GM18951 (cell line): ENCODE data around the gene SCLY.

Experiments used
- POLR2A ChIP-seq: IDR thresholded peaks from 4 replicates; pipeline ENCODE4 v1.6.1; 2011; ENCODE audit warnings: mild to moderate bottlenecking; ENCODE audit not compliant: insufficient read length, insufficient read depth; ENCODE audit errors: extremely low read depth
- in situ Hi-C: fragments of 300-500 bp; cut with MboI; formaldehyde crosslinking; loops from one replicate; pipeline ENCODE4 v1.12.0; 2022; ENCODE audit warnings: low sequenced_read_pairs, mixed read lengths, inconsistent platforms; ENCODE audit not compliant: unreplicated experiment

SCLY gene

GRCh38 chr2:238135601-238136150 is 74.9 kb downstream of the SCLY start:
- no peak for TF ChIP-seq POLR2A
- in situ Hi-C loops: no loop called here

- in situ Hi-C loops: no loop called here
- TF ChIP-seq POLR2A: no peak
These were observed 76.2 kb downstream of the SCLY start for GRCh38 chr2:238136820-238137537.

GRCh38 chr2:238137885-238138284 is 77.1 kb downstream of the SCLY start:
- no peak for TF ChIP-seq POLR2A
- in situ Hi-C loops: no loop called here

- TF ChIP-seq POLR2A: no peak
- in situ Hi-C loops: no loop called here
These were observed 77.8 kb downstream of the SCLY start, which contains the start of gene KLHL30 for GRCh38 chr2:238138331-238139195. Gene KLHL30 (plus strand): TSS chr2:238138668. CDS start chr2:238140755, 2,087 bp downstream.

- in situ Hi-C loops: no loop called here
- no peak for TF ChIP-seq POLR2A
These were observed 78.6 kb downstream of the SCLY start for GRCh38 chr2:238139196-238140039.

GRCh38 chr2:238140040-238140439 is 79.2 kb downstream of the SCLY start:
- in situ Hi-C loops: no loop called here

GRCh38 chr2:238140721-238141540 is 80.1 kb downstream of the SCLY start:
- no peak for TF ChIP-seq POLR2A
- in situ Hi-C loops: no loop called here

More at GRCh38 chr2:238140040-238140439, 79.2 kb downstream of the SCLY start:
- TF ChIP-seq POLR2A: no peak

GRCh38 chr2:238141541-238142318 is 80.9 kb downstream of the SCLY start:
- in situ Hi-C loops: no loop called here
- TF ChIP-seq POLR2A: no peak

- no peak for TF ChIP-seq POLR2A
- in situ Hi-C loops: no loop called here
These were observed 81.8 kb downstream of the SCLY start for GRCh38 chr2:238142382-238143205.

- in situ Hi-C loops: no loop called here
- no peak for TF ChIP-seq POLR2A
These were observed 82.6 kb downstream of the SCLY start for GRCh38 chr2:238143239-238143951.
